ENCODE data around the gene LNP1. TPM values are rescaled to one million over a fixed set of nuclear protein-coding genes. Genes with fewer than 3 reads are reported as not detected.

LNP1 gene
- total RNA-seq, 2 donors from 2014 or later: 0.73 to 3.4 TPM

DNA sequence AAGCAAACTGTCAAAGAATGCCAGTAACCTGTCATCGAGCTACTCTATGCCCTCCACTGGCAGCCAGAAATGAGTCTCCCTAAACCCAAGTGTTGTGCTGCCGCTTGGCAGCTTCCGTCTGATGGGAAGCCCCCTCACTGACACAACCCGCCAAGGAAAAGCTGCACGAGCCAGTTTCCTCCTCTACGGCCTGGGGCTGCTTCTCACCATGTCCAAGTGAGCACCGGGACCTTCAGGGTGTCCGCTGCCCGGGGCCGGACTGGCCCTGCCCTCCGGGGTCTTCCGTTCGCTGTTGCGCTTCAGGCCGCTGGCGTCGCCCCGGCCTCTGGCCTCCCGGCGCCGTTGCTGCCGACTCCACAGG, 940 bp upstream of the LNP1 start:
- peak overlapping the region; percentile 59 to 95 for H3K4me3 ChIP-seq
- no peak for TF ChIP-seq POLR2A (IDR thresholded peaks at IDR 0.05)
- TF ChIP-seq, protein P1, sequence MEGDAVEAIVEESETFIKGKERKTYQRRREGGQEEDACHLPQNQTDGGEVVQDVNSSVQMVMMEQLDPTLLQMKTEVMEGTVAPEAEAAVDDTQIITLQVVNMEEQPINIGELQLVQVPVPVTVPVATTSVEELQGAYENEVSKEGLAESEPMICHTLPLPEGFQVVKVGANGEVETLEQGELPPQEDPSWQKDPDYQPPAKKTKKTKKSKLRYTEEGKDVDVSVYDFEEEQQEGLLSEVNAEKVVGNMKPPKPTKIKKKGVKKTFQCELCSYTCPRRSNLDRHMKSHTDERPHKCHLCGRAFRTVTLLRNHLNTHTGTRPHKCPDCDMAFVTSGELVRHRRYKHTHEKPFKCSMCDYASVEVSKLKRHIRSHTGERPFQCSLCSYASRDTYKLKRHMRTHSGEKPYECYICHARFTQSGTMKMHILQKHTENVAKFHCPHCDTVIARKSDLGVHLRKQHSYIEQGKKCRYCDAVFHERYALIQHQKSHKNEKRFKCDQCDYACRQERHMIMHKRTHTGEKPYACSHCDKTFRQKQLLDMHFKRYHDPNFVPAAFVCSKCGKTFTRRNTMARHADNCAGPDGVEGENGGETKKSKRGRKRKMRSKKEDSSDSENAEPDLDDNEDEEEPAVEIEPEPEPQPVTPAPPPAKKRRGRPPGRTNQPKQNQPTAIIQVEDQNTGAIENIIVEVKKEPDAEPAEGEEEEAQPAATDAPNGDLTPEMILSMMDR (IDR thresholded peaks at IDR 0.05): no peak
- TF ChIP-seq POLR2AphosphoS5 (IDR thresholded peaks at IDR 0.05): no peak
- H3K4me1 ChIP-seq (replicated peaks): no peaks in the 10 kb centered on the region
- intact Hi-C loops (cut with DNase I): loop anchor here (10.0 kb wide), 1 partner anchor 66 kb away; the partner anchor contains the start of gene NIT2
- peak; percentile 11 for DNase-seq (ENCODE audit: low spot score)
- H3K9me3 ChIP-seq: no peaks in the 10 kb centered on the region
- H3K27me3 ChIP-seq (replicated peaks; ENCODE audit: insufficient read depth): no peaks in the 10 kb centered on the region
- H3K36me3 ChIP-seq: no peaks in the 10 kb centered on the region
- H3K27ac ChIP-seq: peak overlapping the region; percentile 83 to 89
- WGBS: under 1% methylated on average over 22 of the region's 22 CpGs

DNA sequence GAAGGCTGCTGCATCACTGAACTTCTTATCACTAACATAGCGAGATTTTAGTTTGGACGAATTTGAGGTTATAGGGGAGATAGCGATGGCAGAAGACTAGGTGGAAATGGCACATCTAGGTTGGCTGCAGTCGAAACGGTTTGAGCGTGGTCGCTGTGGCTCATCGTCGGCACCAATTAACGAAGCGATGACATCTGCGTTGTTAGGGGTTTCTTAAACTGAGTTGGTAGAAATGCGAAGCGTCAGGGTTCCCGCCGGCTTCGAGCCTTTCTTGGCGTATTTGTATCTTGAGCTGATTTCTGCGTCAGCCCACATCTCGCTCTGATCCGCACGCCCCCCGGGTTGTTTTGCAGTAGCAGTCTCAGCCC, 319 bp downstream of the LNP1 start:
- no peaks in the 10 kb centered on the region for H3K36me3 ChIP-seq
- peak overlapping the region; percentile 59 to 95 for H3K4me3 ChIP-seq
- 0% methylated on average over 23 of the region's 23 CpGs for WGBS
- DNase-seq (ENCODE audit: low spot score): peak; percentile 24
- intact Hi-C loops (cut with DNase I): loop anchor here (10.0 kb wide), 1 partner anchor 67 kb away; the partner anchor contains the start of gene NIT2
- no peak for TF ChIP-seq POLR2AphosphoS5 (IDR thresholded peaks at IDR 0.05)
- TF ChIP-seq, protein P1 (IDR thresholded peaks at IDR 0.05): no peak
- TF ChIP-seq POLR2A (IDR thresholded peaks at IDR 0.05): no peak
- no peaks in the 10 kb centered on the region for H3K27me3 ChIP-seq (replicated peaks; ENCODE audit: insufficient read depth)
- no peaks in the 10 kb centered on the region for H3K4me1 ChIP-seq (replicated peaks)
- peak overlapping the region; percentile 83 to 89 for H3K27ac ChIP-seq
- no peaks in the 10 kb centered on the region for H3K9me3 ChIP-seq

DNA sequence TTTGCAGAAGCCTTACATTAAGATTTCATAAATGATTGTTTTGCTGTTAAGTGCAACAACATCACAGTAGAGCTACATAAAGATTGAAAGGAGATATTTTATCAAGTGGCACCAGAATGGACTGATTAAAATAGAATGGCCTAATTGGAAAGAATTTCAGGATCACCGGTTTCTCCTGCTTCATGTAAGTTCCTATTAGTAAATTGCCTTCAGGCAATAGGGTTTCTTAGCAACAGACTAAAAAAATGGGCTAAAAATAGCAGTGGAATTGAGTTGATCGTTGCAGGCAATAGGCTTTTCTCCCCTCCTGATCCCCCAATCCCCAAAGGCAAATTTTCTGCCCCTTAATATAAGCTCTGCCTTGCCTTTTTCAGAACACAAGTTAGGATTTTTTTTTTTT, 917 bp downstream of the LNP1 start:
- 2% methylated on average over 2 of the region's 2 CpGs for WGBS
- TF ChIP-seq POLR2AphosphoS5 (IDR thresholded peaks at IDR 0.05): no peak
- TF ChIP-seq, protein P1 (IDR thresholded peaks at IDR 0.05): no peak
- no peak for TF ChIP-seq POLR2A (IDR thresholded peaks at IDR 0.05)
- no peak for DNase-seq (ENCODE audit: low spot score)
- Histone ChIP-seq H3K9me3 (no peaks in the 10 kb centered on the region), H3K4me3 (peak overlapping the region; percentile 59 to 95), H3K36me3 (no peaks in the 10 kb centered on the region), H3K4me1 (replicated peaks) (no peaks in the 10 kb centered on the region), H3K27ac (peak overlapping the region in 1 of 2 donors; percentile 89), H3K27me3 (replicated peaks; ENCODE audit: insufficient read depth) (no peaks in the 10 kb centered on the region)
- intact Hi-C loops (cut with DNase I): loop anchor here (10.0 kb wide), 1 partner anchor 67 kb away; the partner anchor contains the start of gene NIT2

DNA sequence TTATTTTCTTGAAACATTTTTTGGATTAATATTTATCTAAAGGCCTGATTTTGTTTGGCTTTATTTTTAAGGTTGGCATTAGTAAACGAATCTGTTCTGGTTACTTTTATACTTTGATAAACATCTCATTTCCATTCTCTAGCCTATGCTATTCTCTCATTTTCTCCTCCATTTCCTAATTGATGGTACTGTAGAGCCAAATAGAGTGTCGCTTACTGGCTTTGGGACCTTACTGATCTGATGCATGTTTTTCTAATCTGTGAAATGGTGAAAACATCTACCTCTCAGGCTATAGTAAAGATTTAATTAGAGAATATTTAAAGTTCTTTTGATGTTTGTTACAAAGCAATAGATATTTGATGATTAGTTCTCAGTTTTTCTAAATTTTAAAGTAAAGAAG, 1.6 kb downstream of the LNP1 start:
- intact Hi-C loops (cut with DNase I): loop anchor here (10.0 kb wide), 1 partner anchor 68 kb away; the partner anchor contains the start of gene NIT2
- Histone ChIP-seq H3K36me3 (no peaks in the 10 kb centered on the region), H3K27me3 (replicated peaks; ENCODE audit: insufficient read depth) (no peaks in the 10 kb centered on the region), H3K4me3 (peak overlapping the region in 1 of 2 donors; percentile 59), H3K27ac (no peak overlapping the region), H3K4me1 (replicated peaks) (no peaks in the 10 kb centered on the region), H3K9me3 (no peaks in the 10 kb centered on the region)
- TF ChIP-seq, protein P1 (IDR thresholded peaks at IDR 0.05): no peak
- TF ChIP-seq POLR2AphosphoS5 (IDR thresholded peaks at IDR 0.05) (no peak), POLR2A (IDR thresholded peaks at IDR 0.05) (no peak)
- DNase-seq (ENCODE audit: low spot score): no peak
- WGBS: 49% methylated on average over 2 of the region's 2 CpGs
